GM21786 (cell line): ENCODE results near the gene OR2V1.

ENCODE experiments used
- ATAC-seq: cut with Tn5 transposase; IDR thresholded peaks from one replicate; pipeline ENCODE4 v1.9.1; 2021; ENCODE audit not compliant: unreplicated experiment

OR2V1 gene

GRCh38 chr5:181084621-181085195, 46.3 kb downstream of the OR2V1 start:
- ATAC-seq: no peak

GRCh38 chr5:181081989-181082388, 49.0 kb downstream of the OR2V1 start:
- ATAC-seq: no peak

GRCh38 chr5:181076920-181077319, 54.0 kb downstream of the OR2V1 start:
- no peak for ATAC-seq
